ENCODE data around the gene CEP70. TPM values are rescaled to one million over a fixed set of nuclear protein-coding genes. Genes with fewer than 3 reads are reported as not detected.
"Not testable (repeated sequence)": the region's sequence is repeated elsewhere in the genome, so short reads cannot be mapped to it uniquely, and the experiment has no call there.

Gene CEP70
- total RNA-seq, 4 donors from 2014 or later: 19.7 to 24.6 (median 21.5) TPM

- Histone ChIP-seq H3K36me3 (peaks cover 0 to 74% (median 0%) of the 10 kb centered on the region in 3 donors), H3K27me3 (no peaks in the 10 kb centered on the region), H3K9me3 (peaks cover 0 to 21% (median 5%) of the 10 kb centered on the region in 4 donors), H3K27ac (no peak overlapping the region), H3K4me1 (no peaks in the 10 kb centered on the region), H3K4me3 (no peak overlapping the region)
- no peak for DNase-seq (ENCODE audit: low spot score in 2 of 2)
- TF ChIP-seq CTCF (IDR thresholded peaks at IDR 0.05) (no peak), EP300 (IDR thresholded peaks at IDR 0.05) (no peak), POLR2A (IDR thresholded peaks at IDR 0.05) (no peak)
- WGBS, 2 donors: 49 to 52% methylated on average over 2 of the region's 2 CpGs
Observed at GRCh38 chr3:138569090-138569489, 25.0 kb downstream of the CEP70 start.

GRCh38 chr3:138567403-138567802 lies 26.7 kb downstream of the CEP70 start:
- H3K36me3 ChIP-seq: peaks cover 0 to 68% (median 0%) of the 10 kb centered on the region in 3 donors
- DNase-seq (ENCODE audit: low spot score in 2 of 2): no peak
- TF ChIP-seq POLR2A (IDR thresholded peaks at IDR 0.05) (no peak), EP300 (IDR thresholded peaks at IDR 0.05) (no peak), CTCF (IDR thresholded peaks at IDR 0.05) (no peak)
- peaks cover 0 to 5% (median 2%) of the 10 kb centered on the region in 4 donors for H3K9me3 ChIP-seq
- H3K4me3 ChIP-seq: no peak overlapping the region
- H3K4me1 ChIP-seq: no peaks in the 10 kb centered on the region
- H3K27me3 ChIP-seq: no peaks in the 10 kb centered on the region
- no peak overlapping the region for H3K27ac ChIP-seq

- not testable (repeated sequence) for H3K4me3 ChIP-seq; H3K9me3 ChIP-seq; DNase-seq (ENCODE audit: low spot score in 2 of 2); H3K27ac ChIP-seq; H3K27me3 ChIP-seq; H3K4me1 ChIP-seq
- peaks cover 0 to 68% (median 0%) of the 10 kb centered on the region in 3 donors for H3K36me3 ChIP-seq
- WGBS, 2 donors: 81 to 95% methylated on average over 2 of the region's 2 CpGs
Observed at GRCh38 chr3:138566293-138566692, 27.8 kb downstream of the CEP70 start.

- H3K27me3 ChIP-seq; H3K4me3 ChIP-seq; DNase-seq (ENCODE audit: low spot score in 2 of 2); H3K4me1 ChIP-seq; H3K27ac ChIP-seq: not testable (repeated sequence)
- Histone ChIP-seq H3K36me3 (peaks cover 0 to 82% (median 0%) of the 10 kb centered on the region in 3 donors), H3K9me3 (peaks cover 0 to 36% (median 13%) of the 10 kb centered on the region in 4 donors)
- WGBS, 2 donors: 100% methylated on average over 1 of the region's 1 CpG
Observed at GRCh38 chr3:138562902-138563301, 31.2 kb downstream of the CEP70 start.

- Histone ChIP-seq H3K36me3 (peaks cover 0 to 82% (median 0%) of the 10 kb centered on the region in 3 donors), H3K4me1 (no peaks in the 10 kb centered on the region), H3K27ac (no peak overlapping the region), H3K9me3 (peaks cover 0 to 53% (median 10%) of the 10 kb centered on the region in 4 donors), H3K4me3 (no peak overlapping the region), H3K27me3 (no peaks in the 10 kb centered on the region)
- TF ChIP-seq POLR2A (IDR thresholded peaks at IDR 0.05) (no peak), CTCF (IDR thresholded peaks at IDR 0.05) (no peak), EP300 (IDR thresholded peaks at IDR 0.05) (no peak)
- no peak for DNase-seq (ENCODE audit: low spot score in 2 of 2)
- WGBS, 2 donors: 97 to 98% methylated on average over 4 to 6 of the region's 6 CpGs
Observed at GRCh38 chr3:138560501-138560900, 33.6 kb downstream of the CEP70 start.

GRCh38 chr3:138559134-138559533 lies 34.9 kb downstream of the CEP70 start:
- Histone ChIP-seq H3K36me3 (peaks cover 0 to 89% (median 0%) of the 10 kb centered on the region in 3 donors), H3K4me1 (no peaks in the 10 kb centered on the region), H3K4me3 (no peak overlapping the region), H3K27me3 (no peaks in the 10 kb centered on the region), H3K27ac (no peak overlapping the region), H3K9me3 (peaks cover 0 to 55% (median 10%) of the 10 kb centered on the region in 4 donors)
- DNase-seq (ENCODE audit: low spot score in 2 of 2): no peak
- 69 to 79% methylated on average over 4 of the region's 4 CpGs for WGBS, 2 donors
- TF ChIP-seq CTCF (IDR thresholded peaks at IDR 0.05): no peak
- no peak for TF ChIP-seq EP300 (IDR thresholded peaks at IDR 0.05)
- TF ChIP-seq POLR2A (IDR thresholded peaks at IDR 0.05): no peak

GRCh38 chr3:138554775-138555174 lies 39.3 kb downstream of the CEP70 start:
- WGBS, 2 donors: 95 to 96% methylated on average over 5 of the region's 5 CpGs
- H3K4me3 ChIP-seq; H3K27me3 ChIP-seq; H3K27ac ChIP-seq; H3K4me1 ChIP-seq; DNase-seq (ENCODE audit: low spot score in 2 of 2): not testable (repeated sequence)
- H3K36me3 ChIP-seq: peaks cover 0 to 81% (median 0%) of the 10 kb centered on the region in 3 donors
- H3K9me3 ChIP-seq: peaks cover 0 to 67% (median 8%) of the 10 kb centered on the region in 4 donors

GRCh38 chr3:138550958-138551357 lies 43.1 kb downstream of the CEP70 start:
- not testable (repeated sequence) for H3K27me3 ChIP-seq; H3K4me1 ChIP-seq; H3K27ac ChIP-seq; DNase-seq (ENCODE audit: low spot score in 2 of 2); H3K4me3 ChIP-seq
- WGBS, 2 donors: 94 to 95% methylated on average over 2 of the region's 2 CpGs
- H3K9me3 ChIP-seq: peaks cover 0 to 63% (median 7%) of the 10 kb centered on the region in 4 donors
- peaks cover 0 to 81% (median 16%) of the 10 kb centered on the region in 3 donors for H3K36me3 ChIP-seq
